H9 (cell line): Measurements from ENCODE around the gene PADI6. TPM values are rescaled to one million over a fixed set of nuclear protein-coding genes. Genes with fewer than 3 reads are reported as not detected.
A peak's percentile ranks its signal among the peaks of the same experiment; 100 is the strongest.

Experiments
- DNase-seq: peaks from one replicate; pipeline ENCODE4 v3.0.0-alpha.2; 2017
- H2AFZ ChIP-seq: one replicate; pipeline ENCODE4 v1.6.1; 2013; ENCODE audit warnings: mild to moderate bottlenecking, low read length, control low read depth, moderate library complexity
- H2AK5ac ChIP-seq: 2 replicates; pipeline ENCODE4 v1.6.1; 2013; ENCODE audit warnings: low read length, control low read depth, mixed read lengths; ENCODE audit not compliant: insufficient read length
- H2BK120ac ChIP-seq: one replicate; pipeline ENCODE4 v1.6.1; 2013; ENCODE audit warnings: low read depth, mild to moderate bottlenecking, low read length, control low read depth, inconsistent platforms; ENCODE audit not compliant: poor library complexity, severe bottlenecking
- H2BK12ac ChIP-seq: 2 replicates; pipeline ENCODE4 v1.6.1; 2013; ENCODE audit warnings: low read length, control low read depth, mixed read lengths, low read depth; ENCODE audit not compliant: insufficient read length
- H2BK15ac ChIP-seq: 2 replicates; pipeline ENCODE4 v1.6.1; 2013; ENCODE audit warnings: low read depth, low read length, control low read depth
- H2BK20ac ChIP-seq: one replicate; pipeline ENCODE4 v1.6.1; 2013; ENCODE audit warnings: low read depth, mild to moderate bottlenecking, low read length, control low read depth, inconsistent platforms; ENCODE audit not compliant: poor library complexity, severe bottlenecking
- H2BK5ac ChIP-seq: 2 replicates; pipeline ENCODE4 v1.6.1; 2013; ENCODE audit warnings: low read length, control low read depth, mixed read lengths; ENCODE audit not compliant: insufficient read length
- H3K14ac ChIP-seq: 2 replicates; pipeline ENCODE4 v1.6.1; 2013; ENCODE audit warnings: low read length, control low read depth; ENCODE audit not compliant: insufficient read depth
- H3K18ac ChIP-seq: 2 replicates; pipeline ENCODE4 v1.6.1; 2013; ENCODE audit warnings: low read depth, mild to moderate bottlenecking, mixed read lengths, low read length, control low read depth; ENCODE audit not compliant: insufficient read length
- H3K23ac ChIP-seq: 2 replicates; pipeline ENCODE4 v1.6.1; 2013; ENCODE audit warnings: low read length, control low read depth, mixed read lengths, low read depth; ENCODE audit not compliant: insufficient read length
- H3K23me2 ChIP-seq: 2 replicates; pipeline ENCODE4 v1.6.1; 2013; ENCODE audit warnings: low read depth, mild to moderate bottlenecking, mixed read lengths, low read length, control low read depth; ENCODE audit not compliant: insufficient read length, poor library complexity, severe bottlenecking
- H3K27ac ChIP-seq: 2 replicates; pipeline ENCODE4 v1.5.1; 2013; ENCODE audit warnings: low read length, control low read depth, mixed read lengths, low read depth; ENCODE audit not compliant: insufficient read length
- H3K27me3 ChIP-seq: 2 replicates; pipeline ENCODE4 v1.6.1; 2013; ENCODE audit warnings: low read length, control low read depth, inconsistent platforms; ENCODE audit not compliant: insufficient read depth
- H3K4ac ChIP-seq: 2 replicates; pipeline ENCODE4 v1.6.1; 2013; ENCODE audit warnings: low read depth, mild to moderate bottlenecking, control low read depth, inconsistent platforms, low read length, moderate library complexity
- H3K4me1 ChIP-seq: 2 replicates; pipeline ENCODE4 v1.6.1; 2013; ENCODE audit warnings: low read length, control low read depth, inconsistent platforms; ENCODE audit not compliant: insufficient read depth
- H3K4me2 ChIP-seq: 2 replicates; pipeline ENCODE4 v1.6.1; 2013; ENCODE audit warnings: low read length, control low read depth, mixed read lengths; ENCODE audit not compliant: insufficient read length, insufficient read depth
- H3K56ac ChIP-seq: 2 replicates; pipeline ENCODE4 v1.6.1; 2013; ENCODE audit warnings: low read depth, mild to moderate bottlenecking, mixed read lengths, low read length, control low read depth; ENCODE audit not compliant: insufficient read length
- H3K79me1 ChIP-seq: 2 replicates; pipeline ENCODE4 v1.6.1; 2013; ENCODE audit warnings: low read depth, mild to moderate bottlenecking, moderate library complexity, low read length, control low read depth, inconsistent platforms; ENCODE audit not compliant: insufficient read depth, poor library complexity, severe bottlenecking
- H3K79me2 ChIP-seq: 2 replicates; pipeline ENCODE4 v1.6.1; 2013; ENCODE audit warnings: low read length, control low read depth, inconsistent platforms; ENCODE audit not compliant: insufficient read depth
- H3K9ac ChIP-seq: 2 replicates; pipeline ENCODE4 v1.6.1; 2013; ENCODE audit warnings: low read length, control low read depth, mixed read lengths; ENCODE audit not compliant: insufficient read length; ENCODE audit errors: extremely low read depth
- H3K9me3 ChIP-seq: one replicate; pipeline ENCODE4 v1.6.1; 2013; ENCODE audit warnings: low read depth, low read length, inconsistent platforms; ENCODE audit not compliant: control insufficient read depth
- H3T11ph ChIP-seq: one replicate; pipeline ENCODE4 v1.6.1; 2013; ENCODE audit warnings: mild to moderate bottlenecking, low read length, control low read depth, inconsistent platforms
- H4K20me1 ChIP-seq: one replicate; pipeline ENCODE4 v1.6.1; 2013; ENCODE audit not compliant: control insufficient read depth, insufficient read length, insufficient read depth
- H4K5ac ChIP-seq: 2 replicates; pipeline ENCODE4 v1.6.1; 2013; ENCODE audit warnings: low read depth, mild to moderate bottlenecking, mixed read lengths, low read length, control low read depth; ENCODE audit not compliant: insufficient read length
- H4K8ac ChIP-seq: replicated peaks from 2 replicates; pipeline ENCODE4 v1.6.1; 2013; ENCODE audit warnings: low read length, control low read depth, mixed read lengths, low read depth; ENCODE audit not compliant: insufficient read length
- H4K91ac ChIP-seq: 2 replicates; pipeline ENCODE4 v1.6.1; 2013; ENCODE audit warnings: low read depth, mild to moderate bottlenecking, moderate library complexity, mixed read lengths, low read length, control low read depth; ENCODE audit not compliant: insufficient read length
- H3K27ac Mint-ChIP-seq, 3 experiments: 2 replicates in 2 of 3; 3 replicates in 1 of 3; pipeline ENCODE4 v1.8.0; 2020 to 2021; ENCODE audit warnings: mixed read lengths in 3 of 3, mild to moderate bottlenecking in 1 of 3, moderate library complexity in 1 of 3
- H3K27me3 Mint-ChIP-seq: 2 replicates; pipeline ENCODE4 v1.8.0; 2021; ENCODE audit warnings: low read depth, mild to moderate bottlenecking, moderate library complexity, mixed read lengths
- H3K36me3 Mint-ChIP-seq, 3 experiments: 2 replicates in 2 of 3; 3 replicates in 1 of 3; pipeline ENCODE4 v1.8.0; 2020 to 2021; ENCODE audit warnings: low read depth in 3 of 3, mixed read lengths in 3 of 3; ENCODE audit not compliant: insufficient read depth in 1 of 3
- H3K4me1 Mint-ChIP-seq, 2 experiments: 2 replicates each; pipeline ENCODE4 v1.8.0; 2020; ENCODE audit warnings: mixed read lengths in 2 of 2
- H3K4me3 Mint-ChIP-seq, 2 experiments: 2 replicates in 1 of 2; 3 replicates in 1 of 2; pipeline ENCODE4 v1.8.0; 2020 to 2021; ENCODE audit warnings: mild to moderate bottlenecking in 2 of 2, mixed read lengths in 2 of 2, moderate library complexity in 1 of 2
- H3K9me3 Mint-ChIP-seq, 2 experiments: 2 replicates in 1 of 2; 3 replicates in 1 of 2; pipeline ENCODE4 v1.8.0; 2020; ENCODE audit warnings: mild to moderate bottlenecking in 2 of 2, mixed read lengths in 2 of 2, moderate library complexity in 1 of 2
- WGBS: extraction: QIAGEN DNeasy Blood & Tissue Kit; methylation state at CpG from one replicate; pipeline ENCODE4 v1.1.7; 2013; ENCODE audit warnings: missing lambda C conversion rate, low lambda C conversion rate, mixed read lengths; ENCODE audit not compliant: insufficient read length; ENCODE audit errors: extremely low coverage; 5-methylcytosine and 5-hydroxymethylcytosine counted together
- total RNA-seq: library from RNA; stranded (reverse); gene quantifications from 2 replicates; pipeline ENCODE4 v1.2.1, GENCODE V29; 2021
- TF ChIP-seq, protein P1 (sequence below): fragments of 200-600 bp; sonication (generic); conservative IDR thresholded peaks from 3 replicates; pipeline ENCODE4 v1.8.0; 2021; ENCODE audit warnings: antibody characterized with exemption, mild to moderate bottlenecking

Gene PADI6
- total RNA-seq, 1 experiment from 2014 or later: not detected

DNA sequence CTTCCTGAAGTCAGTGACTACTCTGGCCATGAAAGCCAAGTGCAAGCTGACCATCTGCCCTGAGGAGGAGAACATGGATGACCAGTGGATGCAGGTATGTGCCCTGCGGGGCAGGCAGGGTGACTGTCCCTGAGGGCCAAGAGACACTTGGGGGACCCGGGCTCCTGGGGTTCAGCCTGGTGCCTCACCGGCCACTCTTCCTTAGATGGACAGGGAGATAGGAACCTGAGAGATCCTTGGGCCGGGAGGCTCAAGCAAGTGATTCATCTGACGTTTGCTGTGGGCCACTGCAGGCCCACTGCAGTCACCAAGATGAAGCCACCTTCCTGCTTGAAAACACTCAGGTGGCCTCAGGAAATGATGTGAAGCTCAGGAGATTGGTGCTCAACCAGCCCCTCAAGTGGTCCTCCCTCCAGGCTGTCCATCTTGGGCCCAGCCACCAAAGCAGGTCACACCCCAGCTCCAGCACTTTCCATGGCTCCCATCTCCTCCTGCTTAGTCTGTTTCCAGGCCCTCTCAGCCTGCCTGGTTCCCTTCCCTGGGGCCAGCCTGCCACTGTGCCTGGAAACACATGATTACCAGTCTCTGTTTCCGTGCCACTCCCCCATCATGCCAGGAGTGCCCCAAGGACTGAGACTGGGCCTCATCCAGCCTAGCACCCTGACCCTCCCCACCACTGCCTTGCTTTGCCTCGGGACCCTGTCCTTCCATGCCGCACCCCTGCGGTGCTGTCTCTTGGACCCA is 25.8 kb upstream of the PADI6 start:
- H3K27ac Mint-ChIP-seq: peak overlapping the region in 1 of 3 experiments; percentile 49; a peak in 1 of 7 replicates
- no peak overlapping the region for H3K56ac ChIP-seq
- H2BK12ac ChIP-seq: no peak overlapping the region
- no peak overlapping the region for H4K5ac ChIP-seq
- H2BK120ac ChIP-seq: no peak overlapping the region
- H2BK15ac ChIP-seq: no peak overlapping the region
- peaks cover 4 to 9% (median 5%) of the 10 kb centered on the region in 3 experiments; a peak in 6 of 7 replicates for H3K36me3 Mint-ChIP-seq
- H3K4me3 Mint-ChIP-seq: no peak overlapping the region
- no peak overlapping the region for H3K18ac ChIP-seq
- no peaks in the 10 kb centered on the region for H3K4me1 ChIP-seq
- no peak overlapping the region for H2AK5ac ChIP-seq
- H3K4me2 ChIP-seq: no peak overlapping the region
- H3K27me3 Mint-ChIP-seq: peaks cover 5% of the 10 kb centered on the region
- H3K23ac ChIP-seq: no peak overlapping the region
- no peaks in the 10 kb centered on the region for H4K20me1 ChIP-seq
- WGBS: no CpG with 5 or more reads among the region's 9 CpGs
- H3K14ac ChIP-seq: no peak overlapping the region
- H3K4me1 Mint-ChIP-seq: peaks cover 5 to 12% of the 10 kb centered on the region in 2 experiments
- H2BK5ac ChIP-seq: no peak overlapping the region
- H3K27me3 ChIP-seq: no peaks in the 10 kb centered on the region
- H3T11ph ChIP-seq: no peak overlapping the region
- no peaks in the 10 kb centered on the region for H3K9me3 ChIP-seq
- H4K91ac ChIP-seq: no peak overlapping the region
- no peak overlapping the region for H2AFZ ChIP-seq
- no peak overlapping the region for H4K8ac ChIP-seq
- H3K23me2 ChIP-seq: no peaks in the 10 kb centered on the region
- H3K79me2 ChIP-seq: no peaks in the 10 kb centered on the region
- H3K27ac ChIP-seq: no peak overlapping the region
- H3K4ac ChIP-seq: no peak overlapping the region
- H3K9me3 Mint-ChIP-seq: peaks cover 8 to 14% of the 10 kb centered on the region in 2 experiments
- TF ChIP-seq, protein P1, sequence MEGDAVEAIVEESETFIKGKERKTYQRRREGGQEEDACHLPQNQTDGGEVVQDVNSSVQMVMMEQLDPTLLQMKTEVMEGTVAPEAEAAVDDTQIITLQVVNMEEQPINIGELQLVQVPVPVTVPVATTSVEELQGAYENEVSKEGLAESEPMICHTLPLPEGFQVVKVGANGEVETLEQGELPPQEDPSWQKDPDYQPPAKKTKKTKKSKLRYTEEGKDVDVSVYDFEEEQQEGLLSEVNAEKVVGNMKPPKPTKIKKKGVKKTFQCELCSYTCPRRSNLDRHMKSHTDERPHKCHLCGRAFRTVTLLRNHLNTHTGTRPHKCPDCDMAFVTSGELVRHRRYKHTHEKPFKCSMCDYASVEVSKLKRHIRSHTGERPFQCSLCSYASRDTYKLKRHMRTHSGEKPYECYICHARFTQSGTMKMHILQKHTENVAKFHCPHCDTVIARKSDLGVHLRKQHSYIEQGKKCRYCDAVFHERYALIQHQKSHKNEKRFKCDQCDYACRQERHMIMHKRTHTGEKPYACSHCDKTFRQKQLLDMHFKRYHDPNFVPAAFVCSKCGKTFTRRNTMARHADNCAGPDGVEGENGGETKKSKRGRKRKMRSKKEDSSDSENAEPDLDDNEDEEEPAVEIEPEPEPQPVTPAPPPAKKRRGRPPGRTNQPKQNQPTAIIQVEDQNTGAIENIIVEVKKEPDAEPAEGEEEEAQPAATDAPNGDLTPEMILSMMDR: no peak
- H3K9ac ChIP-seq: no peak overlapping the region
- H3K79me1 ChIP-seq: no peaks in the 10 kb centered on the region
- DNase-seq: no peak
- H2BK20ac ChIP-seq: no peak overlapping the region
